Thoracic aorta (tissue), 2 donors: ENCODE data around the gene IPCEF1. TPM values are rescaled to one million over a fixed set of nuclear protein-coding genes. Genes with fewer than 3 reads are reported as not detected.

Experiments
- ATAC-seq: fragments of 150-250 bp; one replicate; pipeline ENCODE4 v1.8.0; 2017; ENCODE audit warnings: low read depth; ENCODE audit not compliant: insufficient number of reproducible peaks, low FRiP score
- DNase-seq: peaks from one replicate; pipeline ENCODE4 v3.0.0-alpha.2; 2020; ENCODE audit warnings: low spot score
- H3K27ac ChIP-seq, 2 donors: fragments of 200-600 bp; sonication (generic); 1 replicate in 1 of 2; 2 replicates in 1 of 2; pipeline ENCODE4 v1.5.1; 2016; ENCODE audit warnings: mild to moderate bottlenecking in 2 of 2, moderate library complexity in 2 of 2
- H3K27me3 ChIP-seq: fragments of 200-600 bp; sonication (generic); replicated peaks from 2 replicates; pipeline ENCODE4 v1.6.0; 2016; ENCODE audit warnings: mild to moderate bottlenecking; ENCODE audit not compliant: insufficient read depth
- H3K36me3 ChIP-seq: fragments of 200-600 bp; sonication (generic); one replicate; pipeline ENCODE4 v1.5.1; 2016
- H3K4me1 ChIP-seq, 2 donors: fragments of 200-600 bp; sonication (generic); 1 replicate in 1 of 2; 2 replicates in 1 of 2; pipeline versions ENCODE4 v1.5.1 to v1.6.0; 2016; ENCODE audit warnings: low read depth in 2 of 2, mild to moderate bottlenecking in 1 of 2; ENCODE audit not compliant: control insufficient read depth in 1 of 2
- H3K4me3 ChIP-seq: fragments of 200-600 bp; sonication (generic); 2 replicates; pipeline ENCODE4 v1.5.1; 2016; ENCODE audit warnings: mild to moderate bottlenecking
- H3K9me3 ChIP-seq: fragments of 200-600 bp; sonication (generic); 2 replicates; pipeline ENCODE4 v1.5.1; 2016
- total RNA-seq, 2 donors: library from RNA; depleted of rRNA; stranded (reverse); fragments of >200 nt; gene quantifications; one replicate each; pipeline versions ENCODE4 v1.1.0 to v1.2.3, GENCODE V29; 2016
- TF ChIP-seq, protein P1 (sequence below): fragments of 200-600 bp; sonication (generic); IDR thresholded peaks from one replicate; pipeline ENCODE4 v1.5.1; 2019; ENCODE audit warnings: antibody characterized with exemption

The IPCEF1 gene
- total RNA-seq, 2 donors from 2014 or later, result 2.8 to 3.8 TPM

DNA sequence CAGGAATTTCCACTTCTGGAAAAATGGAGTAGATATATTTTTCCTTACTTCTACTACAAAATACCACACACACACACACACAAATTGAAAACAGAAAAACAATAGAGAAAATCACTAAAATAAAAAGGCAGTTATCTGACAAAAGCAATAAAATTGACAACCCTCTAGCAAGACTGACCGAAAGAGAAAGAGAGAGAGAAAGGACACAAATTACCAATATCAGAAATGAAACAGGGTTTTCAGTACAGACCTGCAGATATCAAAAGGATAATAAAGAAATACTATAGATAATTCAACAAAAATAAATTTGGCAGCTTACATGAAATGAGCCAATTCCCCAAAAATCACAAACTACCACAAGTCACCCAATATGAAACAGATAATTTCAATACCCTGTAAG, 212.8 kb downstream of the IPCEF1 start:
- Histone ChIP-seq H3K36me3 (no peaks in the 10 kb centered on the region), H3K27me3 (no peaks in the 10 kb centered on the region), H3K9me3 (no peaks in the 10 kb centered on the region), H3K4me3 (no peak overlapping the region), H3K27ac (no peak overlapping the region), H3K4me1 (no peaks in the 10 kb centered on the region)
- no peak for DNase-seq
- ATAC-seq, result no peak
- TF ChIP-seq, protein P1, sequence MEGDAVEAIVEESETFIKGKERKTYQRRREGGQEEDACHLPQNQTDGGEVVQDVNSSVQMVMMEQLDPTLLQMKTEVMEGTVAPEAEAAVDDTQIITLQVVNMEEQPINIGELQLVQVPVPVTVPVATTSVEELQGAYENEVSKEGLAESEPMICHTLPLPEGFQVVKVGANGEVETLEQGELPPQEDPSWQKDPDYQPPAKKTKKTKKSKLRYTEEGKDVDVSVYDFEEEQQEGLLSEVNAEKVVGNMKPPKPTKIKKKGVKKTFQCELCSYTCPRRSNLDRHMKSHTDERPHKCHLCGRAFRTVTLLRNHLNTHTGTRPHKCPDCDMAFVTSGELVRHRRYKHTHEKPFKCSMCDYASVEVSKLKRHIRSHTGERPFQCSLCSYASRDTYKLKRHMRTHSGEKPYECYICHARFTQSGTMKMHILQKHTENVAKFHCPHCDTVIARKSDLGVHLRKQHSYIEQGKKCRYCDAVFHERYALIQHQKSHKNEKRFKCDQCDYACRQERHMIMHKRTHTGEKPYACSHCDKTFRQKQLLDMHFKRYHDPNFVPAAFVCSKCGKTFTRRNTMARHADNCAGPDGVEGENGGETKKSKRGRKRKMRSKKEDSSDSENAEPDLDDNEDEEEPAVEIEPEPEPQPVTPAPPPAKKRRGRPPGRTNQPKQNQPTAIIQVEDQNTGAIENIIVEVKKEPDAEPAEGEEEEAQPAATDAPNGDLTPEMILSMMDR, result no peak

DNA sequence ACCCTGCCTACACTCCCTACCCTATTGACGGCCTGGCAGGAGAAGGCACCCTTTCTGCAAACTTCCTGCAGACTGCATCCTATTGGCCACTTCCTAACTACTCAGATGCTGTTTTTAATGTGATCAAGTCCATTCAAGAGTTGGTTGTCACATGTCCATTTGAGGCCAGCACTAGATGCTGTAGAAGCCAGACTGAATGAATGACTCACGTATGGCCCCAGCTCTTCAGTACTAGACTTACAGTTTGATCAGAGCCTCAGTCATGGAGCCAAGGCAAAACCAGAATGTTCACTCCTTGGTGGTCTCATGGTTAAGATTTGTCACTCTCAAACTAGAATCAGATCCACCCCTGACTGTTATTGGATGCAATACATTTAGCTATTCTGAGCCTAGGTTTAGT, 215.9 kb downstream of the IPCEF1 start:
- ATAC-seq (no peak), DNase-seq (no peak)
- TF ChIP-seq, protein P1, result no peak
- Histone ChIP-seq H3K9me3 (no peaks in the 10 kb centered on the region), H3K36me3 (no peaks in the 10 kb centered on the region), H3K27me3 (no peaks in the 10 kb centered on the region), H3K4me3 (no peak overlapping the region), H3K4me1 (no peaks in the 10 kb centered on the region), H3K27ac (no peak overlapping the region)

DNA sequence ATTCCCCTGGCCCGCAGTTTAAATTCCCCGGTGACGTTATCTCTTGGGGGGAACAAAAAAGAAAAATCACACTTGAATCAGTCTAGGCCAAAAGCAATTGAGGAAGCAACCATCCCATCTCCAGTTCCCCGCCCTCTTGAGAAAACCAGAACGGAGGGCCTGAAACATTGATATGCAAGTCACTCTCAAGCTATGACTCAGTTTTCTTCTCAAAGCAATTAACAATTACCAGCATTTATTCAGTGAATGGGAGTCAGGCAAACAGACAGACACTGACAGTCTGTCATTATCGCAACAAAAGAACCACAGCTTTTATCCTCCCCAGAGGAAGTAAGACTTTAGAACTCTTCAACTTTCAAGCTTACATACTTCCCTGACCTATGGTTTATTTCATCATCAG, 216.7 kb downstream of the IPCEF1 start:
- TF ChIP-seq, protein P1, result no peak
- no peak overlapping the region for H3K4me3 ChIP-seq
- H3K36me3 ChIP-seq, result no peaks in the 10 kb centered on the region
- H3K9me3 ChIP-seq, result no peaks in the 10 kb centered on the region
- ATAC-seq, result no peak
- H3K27ac ChIP-seq, result no peak overlapping the region
- no peaks in the 10 kb centered on the region for H3K27me3 ChIP-seq
- no peak for DNase-seq
- H3K4me1 ChIP-seq, result no peaks in the 10 kb centered on the region

DNA sequence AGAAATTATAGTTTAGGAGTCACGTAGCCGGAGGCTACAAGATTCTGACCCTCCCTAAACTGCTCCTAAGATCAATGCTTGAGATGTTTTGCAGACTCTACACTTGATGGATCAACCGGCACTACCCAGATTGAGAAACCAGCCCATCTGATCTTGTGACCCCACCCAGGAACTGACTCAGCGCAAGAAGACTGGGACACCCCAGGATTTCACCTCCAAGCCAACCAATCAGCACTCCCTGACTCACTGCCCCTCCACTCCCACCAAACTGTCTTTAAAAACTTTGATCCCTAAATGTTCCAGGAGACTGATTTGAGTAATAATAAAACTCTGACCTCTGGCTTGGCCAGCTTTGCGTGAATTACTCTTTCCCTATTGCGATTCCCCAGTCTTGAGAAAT, 217.8 kb downstream of the IPCEF1 start:
- H3K9me3 ChIP-seq, result no peaks in the 10 kb centered on the region
- H3K4me3 ChIP-seq, result no peak overlapping the region
- H3K27me3 ChIP-seq, result no peaks in the 10 kb centered on the region
- H3K4me1 ChIP-seq, result no peaks in the 10 kb centered on the region
- no peak overlapping the region for H3K27ac ChIP-seq
- no peak for DNase-seq
- TF ChIP-seq, protein P1, result no peak
- ATAC-seq, result no peak
- H3K36me3 ChIP-seq, result no peaks in the 10 kb centered on the region

DNA sequence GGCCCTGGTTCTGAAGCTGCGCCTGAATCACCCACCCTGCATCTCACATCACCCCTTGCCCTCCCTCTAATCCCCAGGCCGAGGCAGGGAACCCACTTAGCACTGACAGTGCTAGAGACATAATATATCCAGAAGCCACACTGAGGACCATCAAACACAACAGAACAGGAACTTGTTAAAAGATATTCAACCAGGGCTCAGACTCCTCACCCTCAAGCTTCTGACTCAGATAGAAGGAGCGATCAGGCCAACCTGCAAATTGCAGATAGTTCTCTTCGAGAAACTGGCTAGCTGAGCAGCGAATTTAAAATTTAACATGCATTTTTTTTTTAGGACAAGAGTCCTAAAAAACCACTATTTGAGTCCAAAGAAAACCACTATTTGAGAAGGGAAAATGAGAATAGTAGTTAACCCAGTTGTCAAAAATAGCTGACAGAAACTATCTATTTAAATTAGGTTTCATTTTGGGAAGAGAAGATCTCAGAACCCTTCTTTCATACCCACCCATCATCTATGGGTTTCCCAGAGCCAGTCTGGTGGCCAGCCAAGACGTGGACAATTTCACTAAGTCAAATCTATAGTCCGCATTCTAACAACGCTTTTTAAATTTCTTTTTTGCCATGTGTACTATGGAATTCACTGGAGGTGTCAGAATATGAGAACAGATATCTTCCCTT, 222.0 kb downstream of the IPCEF1 start:
- Histone ChIP-seq H3K9me3 (no peaks in the 10 kb centered on the region), H3K27me3 (no peaks in the 10 kb centered on the region)
- no peak for DNase-seq

More for the DNA sequence above, 222.0 kb downstream of the IPCEF1 start:
- no peak for ATAC-seq
- H3K27ac ChIP-seq, result no peak overlapping the region
- H3K4me1 ChIP-seq, result no peaks in the 10 kb centered on the region
- H3K36me3 ChIP-seq, result no peaks in the 10 kb centered on the region
- no peak overlapping the region for H3K4me3 ChIP-seq
- TF ChIP-seq, protein P1, result no peak
